ENCODE results near the gene TMEM156.
"Not testable (repeated sequence)": the region's sequence is repeated elsewhere in the genome, so short reads cannot be mapped to it uniquely, and the experiment has no call there.

DNA sequence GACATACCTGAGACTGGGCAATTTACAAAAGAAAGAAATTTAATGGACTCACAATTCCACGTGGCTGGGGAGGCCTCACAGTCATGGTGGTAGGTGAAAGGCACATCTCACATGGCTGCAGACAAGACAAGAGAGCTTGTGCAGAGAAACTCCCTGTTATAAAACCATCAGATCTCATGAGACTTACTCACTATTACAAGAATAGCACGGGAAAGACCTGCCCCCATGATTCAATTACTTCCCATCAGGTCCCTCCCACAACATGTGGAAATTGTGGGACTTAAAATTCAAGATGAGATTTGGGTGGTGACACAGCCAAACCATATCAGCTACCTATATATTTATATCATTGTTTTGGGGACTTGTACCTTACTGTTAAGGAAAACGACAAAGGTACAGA is 90.3 kb downstream of the TMEM156 start:
- TF ChIP-seq, protein P1, sequence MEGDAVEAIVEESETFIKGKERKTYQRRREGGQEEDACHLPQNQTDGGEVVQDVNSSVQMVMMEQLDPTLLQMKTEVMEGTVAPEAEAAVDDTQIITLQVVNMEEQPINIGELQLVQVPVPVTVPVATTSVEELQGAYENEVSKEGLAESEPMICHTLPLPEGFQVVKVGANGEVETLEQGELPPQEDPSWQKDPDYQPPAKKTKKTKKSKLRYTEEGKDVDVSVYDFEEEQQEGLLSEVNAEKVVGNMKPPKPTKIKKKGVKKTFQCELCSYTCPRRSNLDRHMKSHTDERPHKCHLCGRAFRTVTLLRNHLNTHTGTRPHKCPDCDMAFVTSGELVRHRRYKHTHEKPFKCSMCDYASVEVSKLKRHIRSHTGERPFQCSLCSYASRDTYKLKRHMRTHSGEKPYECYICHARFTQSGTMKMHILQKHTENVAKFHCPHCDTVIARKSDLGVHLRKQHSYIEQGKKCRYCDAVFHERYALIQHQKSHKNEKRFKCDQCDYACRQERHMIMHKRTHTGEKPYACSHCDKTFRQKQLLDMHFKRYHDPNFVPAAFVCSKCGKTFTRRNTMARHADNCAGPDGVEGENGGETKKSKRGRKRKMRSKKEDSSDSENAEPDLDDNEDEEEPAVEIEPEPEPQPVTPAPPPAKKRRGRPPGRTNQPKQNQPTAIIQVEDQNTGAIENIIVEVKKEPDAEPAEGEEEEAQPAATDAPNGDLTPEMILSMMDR (conservative IDR thresholded peaks at IDR 0.05; ENCODE audit: low read depth in 2 of 2) = not testable (repeated sequence)
- TF ChIP-seq JUNB (IDR thresholded peaks at IDR 0.05; ENCODE audit: unreplicated experiment); EZH2 (IDR thresholded peaks at IDR 0.05; ENCODE audit: low read depth, unreplicated experiment): not testable (repeated sequence)
